ENCODE measurements around the gene HMGCL. TPM values are rescaled to one million over a fixed set of nuclear protein-coding genes. Genes with fewer than 3 reads are reported as not detected.
"Not testable (repeated sequence)": the region's sequence is repeated elsewhere in the genome, so short reads cannot be mapped to it uniquely, and the experiment has no call there.

Gene HMGCL
- total RNA-seq, 1 experiment from 2014 or later: 28.2 TPM

DNA sequence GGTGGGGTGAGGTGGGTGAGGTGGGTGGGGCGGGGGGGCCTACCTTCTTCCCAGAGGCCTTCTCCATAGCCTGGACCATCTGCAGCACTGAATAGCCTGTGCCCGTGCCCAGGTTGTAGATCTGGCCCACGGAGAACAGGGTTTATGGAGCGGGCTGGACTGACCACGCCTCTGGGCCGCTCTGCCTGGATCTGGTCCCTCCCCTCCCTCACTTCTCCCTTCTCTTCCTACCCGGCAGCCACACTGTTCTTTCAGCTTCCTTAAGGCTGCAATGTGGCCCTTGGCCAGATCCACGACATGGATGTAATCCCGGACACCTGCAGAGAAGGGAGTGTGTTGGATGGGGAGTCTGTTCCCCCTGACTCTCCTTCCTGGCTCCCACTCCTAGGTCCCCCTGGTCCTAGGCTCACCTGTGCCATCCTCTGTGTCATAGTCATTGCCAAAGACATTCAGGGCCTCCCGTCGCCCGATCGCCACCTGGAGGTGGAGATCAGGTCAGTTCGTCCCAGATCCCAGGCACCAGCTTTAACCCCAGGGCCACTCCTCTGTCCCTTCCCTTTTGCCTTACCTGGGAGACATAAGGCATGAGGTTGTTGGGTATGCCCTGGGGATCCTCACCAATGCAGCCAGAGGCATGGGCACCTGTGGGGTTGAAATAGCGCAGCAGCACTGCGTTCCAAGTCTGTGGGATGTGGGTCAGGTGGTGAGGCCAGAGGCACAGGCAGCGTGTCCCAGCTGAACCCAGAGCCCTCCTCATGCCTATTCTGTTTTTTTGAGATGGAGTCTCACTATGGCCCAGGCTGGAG lies 28.6 kb downstream of the HMGCL start:
- no peaks in the 10 kb centered on the region for H3K9me3 ChIP-seq (ENCODE audit: low read length)
- H3K27ac ChIP-seq (ENCODE audit: low read length): no peak overlapping the region
- no peak overlapping the region for H2AFZ ChIP-seq (ENCODE audit: low read length)
- H3K4me3 ChIP-seq (ENCODE audit: low read length): no peak overlapping the region
- no peak for DNase-seq
- ChIA-PET POLR2A (ENCODE audit: unreplicated experiment) (no interaction called here), CTCF (interaction anchor here (2.2 kb wide), 1 partner anchor 25 kb away, joined by 10 read pairs; no protein-coding TSS in a partner anchor)
- no peak overlapping the region for H3K9ac ChIP-seq (ENCODE audit: low read length)
- TF ChIP-seq, protein P1, sequence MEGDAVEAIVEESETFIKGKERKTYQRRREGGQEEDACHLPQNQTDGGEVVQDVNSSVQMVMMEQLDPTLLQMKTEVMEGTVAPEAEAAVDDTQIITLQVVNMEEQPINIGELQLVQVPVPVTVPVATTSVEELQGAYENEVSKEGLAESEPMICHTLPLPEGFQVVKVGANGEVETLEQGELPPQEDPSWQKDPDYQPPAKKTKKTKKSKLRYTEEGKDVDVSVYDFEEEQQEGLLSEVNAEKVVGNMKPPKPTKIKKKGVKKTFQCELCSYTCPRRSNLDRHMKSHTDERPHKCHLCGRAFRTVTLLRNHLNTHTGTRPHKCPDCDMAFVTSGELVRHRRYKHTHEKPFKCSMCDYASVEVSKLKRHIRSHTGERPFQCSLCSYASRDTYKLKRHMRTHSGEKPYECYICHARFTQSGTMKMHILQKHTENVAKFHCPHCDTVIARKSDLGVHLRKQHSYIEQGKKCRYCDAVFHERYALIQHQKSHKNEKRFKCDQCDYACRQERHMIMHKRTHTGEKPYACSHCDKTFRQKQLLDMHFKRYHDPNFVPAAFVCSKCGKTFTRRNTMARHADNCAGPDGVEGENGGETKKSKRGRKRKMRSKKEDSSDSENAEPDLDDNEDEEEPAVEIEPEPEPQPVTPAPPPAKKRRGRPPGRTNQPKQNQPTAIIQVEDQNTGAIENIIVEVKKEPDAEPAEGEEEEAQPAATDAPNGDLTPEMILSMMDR (conservative IDR thresholded peaks at IDR 0.05; ENCODE audit: low read depth, low read length): peak; percentile 39
- no peak for TF ChIP-seq EZH2 (IDR thresholded peaks at IDR 0.05; ENCODE audit: low read length, unreplicated experiment)
- BruUV-seq (replicated peaks): no TSS peak
- H3K36me3 ChIP-seq (ENCODE audit: low read depth, low read length): peaks cover 14% of the 10 kb centered on the region
- H3F3A ChIP-seq (ENCODE audit: low read length, unreplicated experiment): no peaks in the 10 kb centered on the region
- H3K4me1 ChIP-seq (ENCODE audit: insufficient read depth, low read length): peaks cover 25% of the 10 kb centered on the region
- no peak overlapping the region for H3K4me2 ChIP-seq (ENCODE audit: low read length)
- no peak for ATAC-seq
- intact Hi-C loops (cut with micrococcal nuclease): no loop called here
- no peaks in the 10 kb centered on the region for H3K27me3 ChIP-seq (ENCODE audit: low read length)
- H4K20me1 ChIP-seq (ENCODE audit: low read length): no peaks in the 10 kb centered on the region
- no peaks in the 10 kb centered on the region for H3K9me2 ChIP-seq (replicated peaks; ENCODE audit: low read length)
- H3K79me2 ChIP-seq (ENCODE audit: low read length): peaks cover 30% of the 10 kb centered on the region

DNA sequence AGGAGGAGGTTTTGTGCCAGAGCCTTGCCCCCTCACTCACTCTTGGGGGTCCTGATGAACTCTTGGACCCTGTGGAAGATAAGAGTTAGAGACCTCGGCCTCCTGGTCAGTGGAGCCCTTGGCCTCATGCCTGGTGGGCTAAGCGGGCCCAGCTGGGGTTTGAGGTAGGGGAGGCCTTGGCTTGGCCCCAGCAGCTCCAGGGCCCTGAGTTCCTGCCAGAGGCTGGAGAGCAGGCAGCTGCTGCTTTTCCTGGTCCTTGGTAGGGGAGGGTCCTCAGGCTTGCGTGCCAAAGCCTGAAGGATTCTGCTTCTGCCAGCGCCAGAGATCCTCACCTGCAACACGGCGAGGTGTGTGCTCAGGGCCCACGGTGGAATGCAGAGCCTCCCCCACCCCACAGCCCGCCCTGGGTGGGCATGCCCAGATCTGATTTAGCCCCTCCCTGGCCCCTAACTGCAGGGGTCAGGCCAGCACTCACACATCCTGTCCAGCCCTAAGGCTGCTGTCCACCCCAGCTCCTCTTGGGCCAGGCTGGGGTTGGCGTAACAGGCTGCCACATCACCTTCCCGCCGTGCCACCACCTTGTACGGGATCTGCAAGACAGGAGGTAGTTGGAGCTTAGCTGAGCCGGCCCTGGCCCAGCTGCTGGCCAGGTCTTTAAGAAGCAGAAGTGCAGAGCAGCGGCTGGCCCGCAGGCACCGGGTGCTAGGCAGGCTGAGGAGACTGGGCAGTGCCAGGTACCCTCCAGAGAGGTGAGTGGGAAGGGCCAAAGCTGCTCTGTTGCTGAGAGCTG lies 29.4 kb downstream of the HMGCL start:
- ChIA-PET POLR2A (ENCODE audit: unreplicated experiment) (no interaction called here), CTCF (interaction anchor here (2.2 kb wide), 1 partner anchor 24 kb away, joined by 10 read pairs; no protein-coding TSS in a partner anchor)
- Histone ChIP-seq H3K79me2 (ENCODE audit: low read length) (peaks cover 37% of the 10 kb centered on the region), H3K9ac (ENCODE audit: low read length) (no peak overlapping the region), H3K27me3 (ENCODE audit: low read length) (no peaks in the 10 kb centered on the region), H3K9me3 (ENCODE audit: low read length) (no peaks in the 10 kb centered on the region), H3K4me3 (ENCODE audit: low read length) (no peak overlapping the region), H3F3A (ENCODE audit: low read length, unreplicated experiment) (no peaks in the 10 kb centered on the region), H3K27ac (ENCODE audit: low read length) (no peak overlapping the region), H3K36me3 (ENCODE audit: low read depth, low read length) (peaks cover 14% of the 10 kb centered on the region), H3K4me1 (ENCODE audit: insufficient read depth, low read length) (peaks cover 19% of the 10 kb centered on the region), H2AFZ (ENCODE audit: low read length) (no peak overlapping the region), H4K20me1 (ENCODE audit: low read length) (no peaks in the 10 kb centered on the region), H3K9me2 (replicated peaks; ENCODE audit: low read length) (no peaks in the 10 kb centered on the region), H3K4me2 (ENCODE audit: low read length) (no peak overlapping the region)
- BruUV-seq (replicated peaks): no TSS peak
- DNase-seq: no peak
- no peak for TF ChIP-seq EZH2phosphoT487 (IDR thresholded peaks at IDR 0.05; ENCODE audit: borderline replicate concordance, low read length)
- TF ChIP-seq, protein P1 (conservative IDR thresholded peaks at IDR 0.05; ENCODE audit: low read depth, low read length): no peak
- no peak for ATAC-seq
- intact Hi-C loops (cut with micrococcal nuclease): no loop called here

DNA sequence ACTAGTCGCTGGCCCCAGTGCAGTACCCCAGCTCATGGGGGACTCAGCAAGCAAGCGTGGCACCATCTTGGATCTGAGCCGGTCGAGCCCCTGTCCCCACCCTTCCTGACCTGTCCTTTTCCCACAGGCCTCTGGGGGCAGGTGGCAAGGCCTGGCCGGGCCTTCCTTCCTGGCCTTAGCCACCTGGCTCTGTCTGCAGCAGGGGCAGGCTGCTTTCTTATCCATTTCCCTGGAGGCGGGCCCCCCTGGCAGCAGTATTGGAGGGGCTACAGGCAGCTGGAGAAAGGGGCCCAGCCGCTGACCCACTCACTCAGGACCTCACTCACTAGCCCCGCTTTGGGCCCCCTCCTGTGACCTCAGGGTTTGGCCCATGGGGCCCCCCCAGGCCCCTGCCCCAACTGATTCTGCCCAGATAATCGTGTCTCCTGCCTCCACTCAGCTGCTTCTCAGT lies 30.5 kb downstream of the HMGCL start:
- BruUV-seq (replicated peaks): TSS peak; percentile 16
- H3F3A ChIP-seq (ENCODE audit: low read length, unreplicated experiment); H4K20me1 ChIP-seq (ENCODE audit: low read length); H3K4me3 ChIP-seq (ENCODE audit: low read length); H3K4me2 ChIP-seq (ENCODE audit: low read length); H3K27ac ChIP-seq (ENCODE audit: low read length); H3K9me2 ChIP-seq (replicated peaks; ENCODE audit: low read length); DNase-seq; intact Hi-C loops (cut with micrococcal nuclease); H3K9me3 ChIP-seq (ENCODE audit: low read length); POLR2A ChIA-PET (ENCODE audit: unreplicated experiment); ATAC-seq; H2AFZ ChIP-seq (ENCODE audit: low read length); H3K9ac ChIP-seq (ENCODE audit: low read length); H3K27me3 ChIP-seq (ENCODE audit: low read length): not testable (repeated sequence)
- Histone ChIP-seq H3K36me3 (ENCODE audit: low read depth, low read length) (peaks cover 14% of the 10 kb centered on the region), H3K4me1 (ENCODE audit: insufficient read depth, low read length) (peaks cover 27% of the 10 kb centered on the region), H3K79me2 (ENCODE audit: low read length) (peaks cover 34% of the 10 kb centered on the region)
- CTCF ChIA-PET: interaction anchor here (0.8 kb wide), 1 partner anchor 23 kb away, joined by 4 read pairs; no protein-coding TSS in a partner anchor

Measured in PC-3 (cell line).